Loucy (cell line): Measurements from ENCODE around the gene SNAPC3.
"Not testable (repeated sequence)": the region's sequence is repeated elsewhere in the genome, so short reads cannot be mapped to it uniquely, and the experiment has no call there.

Source experiments
- H2AFZ ChIP-seq: fragments of 200-600 bp; sonication (generic); 2 replicates; pipeline ENCODE4 v1.6.0; 2016; ENCODE audit warnings: antibody characterized with exemption, mild to moderate bottlenecking, low read length, moderate library complexity
- H3F3A ChIP-seq: fragments of 200-600 bp; 2 replicates; pipeline ENCODE4 v1.6.0; 2016; ENCODE audit warnings: antibody characterized with exemption, low read depth, mild to moderate bottlenecking
- H3K27me3 ChIP-seq: fragments of 200-600 bp; sonication (generic); 2 replicates; pipeline ENCODE4 v1.6.1; 2014; ENCODE audit warnings: low read length, mild to moderate bottlenecking; ENCODE audit not compliant: insufficient read depth, poor library complexity, severe bottlenecking
- H3K36me3 ChIP-seq: fragments of 200-600 bp; sonication (generic); 2 replicates; pipeline ENCODE4 v1.6.1; 2016; ENCODE audit warnings: low read length; ENCODE audit not compliant: insufficient read depth
- H3K4me1 ChIP-seq: fragments of 200-600 bp; sonication (generic); 2 replicates; pipeline ENCODE4 v1.5.1; 2014; ENCODE audit warnings: low read length, mild to moderate bottlenecking; ENCODE audit not compliant: insufficient read depth, poor library complexity, severe bottlenecking
- H3K4me2 ChIP-seq: fragments of 200-600 bp; sonication (generic); 2 replicates; pipeline ENCODE4 v1.6.0; 2014; ENCODE audit warnings: antibody characterized with exemption, low read length, low read depth, mild to moderate bottlenecking; ENCODE audit not compliant: poor library complexity, severe bottlenecking
- H3K4me3 ChIP-seq: fragments of 200-600 bp; sonication (generic); 2 replicates; pipeline ENCODE4 v1.5.1; 2014; ENCODE audit warnings: low read length, mild to moderate bottlenecking, mixed read lengths; ENCODE audit not compliant: poor library complexity, severe bottlenecking
- H3K79me2 ChIP-seq: fragments of 200-600 bp; sonication (generic); 2 replicates; pipeline ENCODE4 v1.6.1; 2014; ENCODE audit warnings: low read length; ENCODE audit not compliant: insufficient read depth
- H3K9ac ChIP-seq: fragments of 200-600 bp; sonication (generic); 2 replicates; pipeline ENCODE4 v1.6.0; 2014; ENCODE audit warnings: mild to moderate bottlenecking, low read depth, low read length, moderate library complexity; ENCODE audit not compliant: poor library complexity, severe bottlenecking
- H3K9me2 ChIP-seq: fragments of 200-600 bp; sonication (generic); replicated peaks from 2 replicates; pipeline ENCODE4 v1.6.1; 2016; ENCODE audit warnings: low read depth, low read length, mixed read lengths
- H3K9me3 ChIP-seq: fragments of 200-600 bp; sonication (generic); 2 replicates; pipeline ENCODE4 v1.6.1; 2014; ENCODE audit warnings: mild to moderate bottlenecking, antibody characterized with exemption, low read length, low read depth; ENCODE audit not compliant: insufficient read depth
- H4K20me1 ChIP-seq: fragments of 200-600 bp; sonication (generic); 2 replicates; pipeline ENCODE4 v1.6.0; 2014; ENCODE audit warnings: antibody characterized with exemption, low read length, mild to moderate bottlenecking; ENCODE audit not compliant: insufficient read depth, poor library complexity, severe bottlenecking
- CTCF ChIP-seq: fragments of 200-600 bp; sonication (generic); conservative IDR thresholded peaks from 2 replicates; pipeline ENCODE4 v1.5.1; 2014; ENCODE audit warnings: mild to moderate bottlenecking, antibody characterized with exemption, low read length
- EZH2phosphoT487 ChIP-seq: fragments of 200-600 bp; IDR thresholded peaks from 2 replicates; pipeline ENCODE4 v1.6.1; 2018; ENCODE audit warnings: antibody characterized with exemption, mild to moderate bottlenecking, moderate library complexity, borderline replicate concordance

SNAPC3 gene

GRCh38 chr9:15374825-15375224 is 47.9 kb upstream of the SNAPC3 start:
- Histone ChIP-seq H2AFZ (no peak overlapping the region), H3K79me2 (no peaks in the 10 kb centered on the region), H3K36me3 (no peaks in the 10 kb centered on the region), H3K4me2 (no peak overlapping the region), H3K9me2 (no peaks in the 10 kb centered on the region), H3K9ac (no peak overlapping the region), H3F3A (no peaks in the 10 kb centered on the region), H3K27me3 (no peaks in the 10 kb centered on the region), H3K4me3 (no peak overlapping the region), H3K4me1 (no peaks in the 10 kb centered on the region), H3K9me3 (no peaks in the 10 kb centered on the region), H4K20me1 (no peaks in the 10 kb centered on the region)
- no peak for TF ChIP-seq EZH2phosphoT487
- no peak for TF ChIP-seq CTCF

GRCh38 chr9:15377625-15378540 is 44.8 kb upstream of the SNAPC3 start:
- Histone ChIP-seq H2AFZ (no peak overlapping the region), H3K4me2 (no peak overlapping the region), H4K20me1 (no peaks in the 10 kb centered on the region)

DNA sequence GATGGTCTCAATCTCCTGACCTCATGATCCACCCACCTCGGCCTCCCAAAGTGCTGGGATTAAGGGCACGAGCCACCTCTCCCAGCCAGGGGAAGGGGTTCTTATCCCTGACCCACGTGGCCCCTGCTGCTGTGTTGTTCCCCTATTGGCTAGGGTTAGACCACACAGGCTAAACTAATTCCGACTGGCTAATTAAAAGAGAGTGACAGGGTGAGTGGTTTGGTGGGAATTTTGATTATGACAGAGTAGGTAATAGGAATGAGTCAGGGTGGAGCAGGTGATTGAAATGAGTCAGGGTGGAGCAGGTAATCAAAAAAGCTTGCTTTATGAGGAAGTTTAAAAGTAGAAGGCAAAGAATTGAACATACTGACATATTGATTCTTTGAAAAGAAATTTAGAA is 43.4 kb upstream of the SNAPC3 start:
- not testable (repeated sequence) for H2AFZ ChIP-seq, H3F3A ChIP-seq, H3K9me2 ChIP-seq, H3K4me1 ChIP-seq, H3K79me2 ChIP-seq, H3K4me2 ChIP-seq, H3K9me3 ChIP-seq, H3K36me3 ChIP-seq, H3K9ac ChIP-seq, H3K27me3 ChIP-seq, H3K4me3 ChIP-seq, H4K20me1 ChIP-seq

More at GRCh38 chr9:15377625-15378540, 44.8 kb upstream of the SNAPC3 start:
- Histone ChIP-seq H3K36me3 (no peaks in the 10 kb centered on the region), H3K27me3 (no peaks in the 10 kb centered on the region), H3K9me3 (no peaks in the 10 kb centered on the region), H3F3A (no peaks in the 10 kb centered on the region), H3K9me2 (no peaks in the 10 kb centered on the region), H3K79me2 (no peaks in the 10 kb centered on the region), H3K4me3 (no peak overlapping the region), H3K4me1 (no peaks in the 10 kb centered on the region), H3K9ac (no peak overlapping the region)
- TF ChIP-seq EZH2phosphoT487: no peak

DNA sequence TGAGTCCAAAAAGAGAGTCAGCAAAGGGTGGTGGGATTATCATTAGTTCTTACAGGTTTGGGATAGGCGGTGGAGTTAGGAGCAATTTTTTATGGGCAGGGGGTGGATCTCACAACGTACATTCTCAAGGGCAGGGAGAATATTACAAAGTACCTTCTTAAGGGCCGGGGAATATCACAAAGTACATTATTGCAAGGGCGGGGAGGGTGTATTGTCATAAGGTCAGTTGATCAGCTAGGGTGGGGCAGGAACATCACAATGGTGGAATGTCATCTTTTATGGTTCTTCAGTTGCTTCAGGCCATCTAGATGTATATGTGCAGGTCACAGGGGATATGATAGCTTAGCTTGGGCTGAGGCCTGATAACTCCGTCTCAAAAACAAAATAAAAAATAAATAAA is 42.8 kb upstream of the SNAPC3 start:
- not testable (repeated sequence) for H3K27me3 ChIP-seq, H3K9ac ChIP-seq, H2AFZ ChIP-seq, H3K36me3 ChIP-seq, H3K4me2 ChIP-seq, H3K9me3 ChIP-seq, H3K4me1 ChIP-seq, H4K20me1 ChIP-seq, H3K9me2 ChIP-seq, H3K79me2 ChIP-seq, H3F3A ChIP-seq, H3K4me3 ChIP-seq
